DMS 273 (cell line): ENCODE measurements around the gene RETN.

Experiments used
- DNase-seq: peaks from one replicate; lab custom pipeline; 2025; ENCODE audit not compliant: unreplicated experiment; lab: John Stamatoyannopoulos, UW

The RETN gene

GRCh38 chr19:7681340-7682174 lies 12.7 kb downstream of the RETN start:
- DNase-seq, result peak; percentile 66

GRCh38 chr19:7682175-7682855 lies 13.5 kb downstream of the RETN start:
- no peak for DNase-seq

- DNase-seq, result no peak
These were observed 16.9 kb downstream of the RETN start for GRCh38 chr19:7685546-7686445.

- DNase-seq, result no peak
These were observed 18.3 kb downstream of the RETN start for GRCh38 chr19:7687177-7687576.

- no peak for DNase-seq
These were observed 20.3 kb downstream of the RETN start for GRCh38 chr19:7689165-7689564.

- no peak for DNase-seq
These were observed 22.0 kb downstream of the RETN start for GRCh38 chr19:7690779-7691258.

- DNase-seq, result no peak
These were observed 22.6 kb downstream of the RETN start for GRCh38 chr19:7691497-7691896.

- DNase-seq, result no peak
These were observed 23.7 kb downstream of the RETN start for GRCh38 chr19:7692417-7693088.

- no peak for DNase-seq
These were observed 25.6 kb downstream of the RETN start for GRCh38 chr19:7694499-7694898.

- DNase-seq, result no peak
These were observed 29.0 kb downstream of the RETN start for GRCh38 chr19:7697721-7698287.

- no peak for DNase-seq
These were observed 29.7 kb downstream of the RETN start for GRCh38 chr19:7698583-7698982.

GRCh38 chr19:7699003-7699402 lies 30.2 kb downstream of the RETN start:
- DNase-seq, result no peak

GRCh38 chr19:7699417-7700401 lies 30.9 kb downstream of the RETN start:
- peak; percentile 34 for DNase-seq

- DNase-seq, result no peak
These were observed 32.3 kb downstream of the RETN start for GRCh38 chr19:7701049-7701653.

GRCh38 chr19:7701654-7702457 lies 33.0 kb downstream of the RETN start, which contains the start of gene FCER2:
Gene FCER2 (minus strand): TSS chr19:7702131. CDS start chr19:7699760, 2,371 bp downstream.
- DNase-seq, result no peak

- DNase-seq, result no peak
These were observed 34.5 kb downstream of the RETN start for GRCh38 chr19:7703332-7703731.

GRCh38 chr19:7704280-7705060 lies 35.6 kb downstream of the RETN start:
- no peak for DNase-seq
